GM13977 (cell line): ENCODE data around the gene CACNA2D4.

ENCODE experiments used
- DNase-seq: peaks from one replicate; pipeline ENCODE4 v3.0.0; 2012; ENCODE audit warnings: low spot score
- in situ Hi-C: fragments of 300-500 bp; cut with MboI; formaldehyde crosslinking; loops from one replicate; pipeline ENCODE4 v1.12.0; 2022; ENCODE audit warnings: low sequenced_read_pairs, low pct_unique_long_range_greater_than_20kb, mixed read lengths, inconsistent platforms; ENCODE audit not compliant: unreplicated experiment
- TF ChIP-seq, protein P1 (sequence below): IDR thresholded peaks from 2 replicates; pipeline ENCODE4 v1.5.1; 2012; ENCODE audit warnings: mild to moderate bottlenecking, control low read depth; ENCODE audit not compliant: insufficient read depth; ENCODE audit errors: extremely low read depth, missing control alignments

Gene CACNA2D4

DNA sequence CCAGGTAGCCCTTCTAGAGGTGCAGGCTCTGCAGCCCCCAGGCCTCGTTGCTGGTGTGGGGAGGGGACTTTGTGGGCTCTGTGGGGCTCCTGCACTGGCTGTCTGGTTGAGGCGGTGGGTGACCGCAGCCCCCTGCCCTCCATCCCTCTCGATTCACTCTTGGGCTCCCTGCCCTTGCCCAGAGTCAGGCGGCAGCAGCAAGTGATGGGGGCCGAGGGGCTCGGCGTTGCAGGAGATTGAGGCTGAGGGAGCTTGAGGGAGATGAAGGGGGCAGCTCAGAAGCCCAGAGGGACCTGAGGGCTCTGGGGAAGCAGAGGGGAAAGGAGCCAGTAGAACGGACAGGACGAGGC is 107.5 kb downstream of the CACNA2D4 start:
- in situ Hi-C loops, result no loop called here
- TF ChIP-seq, protein P1, sequence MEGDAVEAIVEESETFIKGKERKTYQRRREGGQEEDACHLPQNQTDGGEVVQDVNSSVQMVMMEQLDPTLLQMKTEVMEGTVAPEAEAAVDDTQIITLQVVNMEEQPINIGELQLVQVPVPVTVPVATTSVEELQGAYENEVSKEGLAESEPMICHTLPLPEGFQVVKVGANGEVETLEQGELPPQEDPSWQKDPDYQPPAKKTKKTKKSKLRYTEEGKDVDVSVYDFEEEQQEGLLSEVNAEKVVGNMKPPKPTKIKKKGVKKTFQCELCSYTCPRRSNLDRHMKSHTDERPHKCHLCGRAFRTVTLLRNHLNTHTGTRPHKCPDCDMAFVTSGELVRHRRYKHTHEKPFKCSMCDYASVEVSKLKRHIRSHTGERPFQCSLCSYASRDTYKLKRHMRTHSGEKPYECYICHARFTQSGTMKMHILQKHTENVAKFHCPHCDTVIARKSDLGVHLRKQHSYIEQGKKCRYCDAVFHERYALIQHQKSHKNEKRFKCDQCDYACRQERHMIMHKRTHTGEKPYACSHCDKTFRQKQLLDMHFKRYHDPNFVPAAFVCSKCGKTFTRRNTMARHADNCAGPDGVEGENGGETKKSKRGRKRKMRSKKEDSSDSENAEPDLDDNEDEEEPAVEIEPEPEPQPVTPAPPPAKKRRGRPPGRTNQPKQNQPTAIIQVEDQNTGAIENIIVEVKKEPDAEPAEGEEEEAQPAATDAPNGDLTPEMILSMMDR, result no peak
- no peak for DNase-seq

DNA sequence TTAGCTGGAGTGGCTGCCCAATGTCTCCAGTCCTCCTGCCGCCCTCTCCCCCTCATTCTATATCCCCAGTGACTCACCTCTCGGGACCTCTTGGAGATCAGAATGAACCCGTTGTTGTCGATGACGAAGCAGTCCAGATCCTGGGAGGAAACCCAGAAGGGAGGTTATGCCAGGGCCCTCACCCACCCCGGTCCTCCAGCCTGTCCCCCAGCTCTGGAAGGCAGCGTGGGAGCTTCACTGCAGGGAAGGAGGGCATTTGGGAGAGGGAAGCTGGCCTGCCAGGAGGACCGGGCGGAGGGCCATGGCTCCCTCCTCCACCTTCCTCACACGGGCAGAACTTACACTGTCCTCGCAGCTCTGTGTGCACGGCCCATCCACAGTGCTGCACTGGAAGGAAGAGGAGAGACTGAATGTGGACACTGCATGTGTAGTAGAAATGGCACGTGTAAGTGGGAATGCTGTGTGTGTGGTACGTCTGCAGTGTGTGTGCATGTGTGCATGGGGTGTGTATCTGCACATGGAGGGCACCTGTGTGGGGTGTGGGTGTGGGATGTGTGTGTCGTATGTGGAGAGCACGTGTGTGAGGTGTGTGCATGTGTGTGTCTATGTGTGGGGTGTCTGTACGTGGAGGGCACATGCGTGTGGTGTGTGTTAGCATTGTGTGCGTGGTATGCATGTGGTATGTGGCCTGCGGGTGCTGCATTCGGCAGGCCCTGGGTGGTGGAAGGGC is 108.1 kb downstream of the CACNA2D4 start:
- in situ Hi-C loops, result no loop called here
- TF ChIP-seq, protein P1, result no peak
- DNase-seq, result no peak

DNA sequence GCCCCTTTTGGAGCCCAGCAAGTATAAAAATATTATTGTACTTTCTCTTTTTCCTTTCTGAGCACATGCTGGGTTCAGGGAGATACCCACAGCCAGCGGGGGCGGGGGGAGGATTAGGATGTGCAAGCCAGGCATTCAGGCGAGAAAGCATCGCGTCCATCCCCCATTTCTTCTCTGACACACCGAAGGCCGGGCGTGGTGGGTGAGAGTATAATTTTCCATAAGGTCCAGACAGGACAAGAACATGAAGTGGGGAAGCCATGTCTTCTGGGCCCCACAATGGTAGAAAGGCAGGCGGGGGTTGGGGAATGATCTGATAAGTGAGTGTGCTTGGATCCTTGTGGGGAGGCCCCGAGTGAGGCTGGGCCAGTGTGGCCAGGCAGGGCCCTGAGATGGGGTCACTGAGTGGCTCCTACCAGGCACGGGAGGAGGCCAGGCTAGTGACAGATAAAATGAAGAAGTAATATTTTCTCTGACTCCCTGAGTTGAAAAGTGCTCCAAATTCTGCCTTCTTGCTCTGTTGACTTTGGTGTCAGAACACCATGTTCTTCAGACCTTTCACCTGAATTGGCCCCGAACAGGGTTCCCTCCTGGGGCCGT is 108.8 kb downstream of the CACNA2D4 start:
- no peak for DNase-seq
- TF ChIP-seq, protein P1, result no peak
- in situ Hi-C loops, result no loop called here

DNA sequence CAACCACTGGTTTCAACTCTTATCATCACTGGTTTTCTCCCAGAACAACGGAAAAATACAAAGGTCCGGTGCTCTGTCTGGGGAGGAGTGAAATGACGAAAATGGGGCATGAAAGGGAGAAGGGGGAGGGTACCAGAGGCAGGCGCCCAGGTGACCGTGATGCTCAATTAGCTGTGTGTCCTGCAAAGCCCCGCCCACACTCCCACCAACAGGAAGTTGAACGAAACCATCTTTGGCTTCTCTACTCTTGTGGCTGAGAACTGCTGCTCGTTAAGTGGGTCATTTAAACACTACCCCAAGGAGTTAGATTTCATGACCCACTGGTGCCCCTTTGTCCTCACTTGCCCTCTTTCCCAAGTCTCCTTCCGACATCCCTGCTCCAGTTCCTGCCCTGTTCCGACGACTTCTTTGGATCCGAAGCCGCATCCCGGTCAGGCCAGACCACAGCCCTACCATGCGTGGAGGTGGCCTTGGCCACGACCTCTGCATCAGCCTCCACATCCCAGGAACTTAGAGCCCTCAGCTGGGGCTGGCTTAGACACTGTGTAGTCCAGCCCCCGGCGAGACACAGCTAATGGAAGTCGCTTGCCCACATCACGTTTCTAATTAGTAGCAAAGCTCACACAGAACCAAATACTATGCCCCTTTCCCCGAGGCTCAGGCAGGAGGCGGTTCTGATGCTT is 109.5 kb downstream of the CACNA2D4 start:
- in situ Hi-C loops, result no loop called here
- TF ChIP-seq, protein P1, result no peak
- DNase-seq, result no peak

DNA sequence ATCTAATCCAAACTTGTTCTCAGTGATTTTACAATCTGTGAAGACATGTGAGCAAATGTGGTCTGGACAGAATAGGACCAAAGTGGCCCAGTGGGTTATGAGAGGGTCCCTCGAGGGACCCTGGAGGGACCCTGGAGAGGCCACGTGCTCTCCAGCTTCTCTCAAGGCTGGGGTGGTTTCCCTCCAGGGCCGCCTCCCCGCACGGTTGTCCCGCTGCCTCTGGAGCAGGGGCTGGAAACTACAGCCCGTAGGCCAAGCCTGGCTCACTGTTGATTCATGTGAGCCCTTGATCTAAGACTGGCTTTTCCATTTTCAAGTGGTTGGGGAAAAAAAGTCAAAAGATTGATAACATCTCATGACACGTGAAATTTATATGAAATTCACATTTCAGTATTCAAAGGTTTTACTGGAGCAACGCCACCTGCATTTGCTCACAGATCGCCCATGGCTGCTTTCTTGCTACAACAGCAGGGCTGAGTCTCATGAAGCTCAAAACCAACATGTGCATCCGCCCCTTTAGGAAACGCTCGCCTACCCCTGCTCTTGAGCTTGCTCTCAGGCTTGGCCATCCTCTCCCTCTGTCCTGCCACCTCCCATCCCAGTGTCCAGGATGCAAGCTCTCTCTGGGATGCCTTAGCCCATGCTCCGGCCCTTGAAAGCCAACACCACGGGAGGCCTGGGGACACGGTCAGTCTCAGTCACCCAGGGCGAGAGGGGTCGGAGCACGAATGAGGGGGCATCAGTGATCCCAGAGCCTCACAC is 110.2 kb downstream of the CACNA2D4 start:
- DNase-seq, result no peak
- TF ChIP-seq, protein P1, result no peak
- in situ Hi-C loops, result no loop called here

DNA sequence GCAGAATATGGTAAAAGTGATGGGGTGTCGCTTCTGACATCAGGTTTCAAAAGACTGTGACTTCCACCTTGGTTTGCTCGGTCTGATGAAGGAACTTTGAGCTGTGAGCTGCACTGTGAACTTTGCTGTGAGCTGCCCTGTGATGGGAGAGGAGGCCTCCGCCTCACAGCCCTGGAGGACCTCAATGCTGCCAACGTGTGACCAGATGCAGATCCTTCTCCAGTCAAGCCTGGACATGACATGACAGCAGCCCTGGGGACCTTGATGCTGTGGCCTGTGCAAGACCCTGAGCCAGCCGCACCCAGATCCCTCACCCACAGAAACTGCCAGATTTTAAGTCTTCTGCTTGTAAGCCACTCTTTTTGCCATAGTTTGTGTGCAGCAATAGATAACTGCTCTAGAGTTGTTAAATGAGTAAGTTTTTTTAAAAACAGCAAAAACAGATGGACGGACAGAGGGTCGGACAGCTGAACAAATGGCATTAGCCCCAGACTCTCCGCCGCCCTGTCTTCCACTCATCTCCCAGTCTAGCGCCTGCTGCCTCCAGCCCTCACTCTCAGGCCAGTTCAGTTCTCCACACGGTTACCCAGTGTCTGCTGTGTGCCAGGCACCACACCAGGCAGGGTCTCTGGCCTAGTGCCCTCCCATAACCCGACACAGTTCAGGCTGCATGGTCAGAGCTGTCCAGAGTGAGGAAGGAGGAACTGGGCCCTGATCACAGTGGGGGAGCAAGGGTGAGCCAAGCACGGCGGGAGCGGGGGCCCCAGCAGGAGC is 111.2 kb downstream of the CACNA2D4 start:
- DNase-seq, result no peak
- TF ChIP-seq, protein P1, result no peak
- in situ Hi-C loops, result no loop called here
